Neural crest cell (in vitro differentiated cells): ENCODE results near the gene AGO4. TPM values are rescaled to one million over a fixed set of nuclear protein-coding genes. Genes with fewer than 3 reads are reported as not detected.

ENCODE experiments used
- DNase-seq: peaks from one replicate; pipeline ENCODE4 v3.0.0; 2021; ENCODE audit warnings: low read depth, mixed read lengths, low spot score
- H3K27ac Mint-ChIP-seq: one replicate; pipeline ENCODE4 v1.8.0; 2021; ENCODE audit warnings: mild to moderate bottlenecking, mixed read lengths; ENCODE audit not compliant: unreplicated experiment
- H3K27me3 Mint-ChIP-seq: 2 replicates; pipeline ENCODE4 v1.8.0; 2021; ENCODE audit warnings: low read depth, mild to moderate bottlenecking, mixed read lengths
- H3K36me3 Mint-ChIP-seq: 2 replicates; pipeline ENCODE4 v1.8.0; 2021; ENCODE audit warnings: low read depth, mild to moderate bottlenecking, mixed read lengths
- H3K4me1 Mint-ChIP-seq: 2 replicates; pipeline ENCODE4 v1.8.0; 2021; ENCODE audit warnings: mixed read lengths
- H3K4me3 Mint-ChIP-seq: one replicate; pipeline ENCODE4 v1.8.0; 2021; ENCODE audit warnings: mild to moderate bottlenecking, mixed read lengths
- H3K9me3 Mint-ChIP-seq: 2 replicates; pipeline ENCODE4 v1.8.0; 2021; ENCODE audit warnings: mixed read lengths
- total RNA-seq: library from RNA; stranded (reverse); gene quantifications from 2 replicates; pipeline ENCODE4 v1.2.1, GENCODE V29; 2021
- TF ChIP-seq, protein P1 (sequence below): fragments of 200-600 bp; sonication (generic); conservative IDR thresholded peaks from 2 replicates; pipeline ENCODE4 v1.5.0; 2021; ENCODE audit warnings: antibody characterized with exemption, mild to moderate bottlenecking

The AGO4 gene
- total RNA-seq, 1 donor from 2014 or later: 17.1 TPM

DNA sequence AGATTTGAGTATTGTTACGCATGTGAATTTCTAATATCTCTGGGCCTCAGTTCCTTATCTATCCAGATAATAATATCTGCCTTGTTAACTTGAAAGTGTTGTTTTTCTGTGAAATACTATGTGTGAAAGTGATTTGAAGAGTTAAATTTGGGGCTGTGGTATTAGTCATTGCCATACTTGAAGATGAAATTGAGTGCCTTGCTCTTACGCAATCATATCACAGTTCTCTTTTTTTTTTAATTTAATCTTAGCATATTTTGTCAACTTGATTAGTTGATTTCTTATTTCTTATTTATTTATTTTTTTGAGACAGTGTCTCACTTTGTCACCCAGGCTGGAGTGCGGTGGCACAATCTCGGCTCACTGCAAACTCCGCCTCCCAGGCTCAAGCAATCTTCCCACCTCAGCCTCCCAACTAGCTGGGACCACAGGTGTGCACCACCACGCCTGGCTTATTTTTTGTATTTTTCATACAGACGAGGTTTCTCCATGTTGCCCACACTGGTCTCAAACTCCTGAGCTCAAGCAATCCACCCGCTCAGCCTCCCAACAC, 31.0 kb downstream of the AGO4 start:
- Mint-ChIP-seq H3K27me3 (no peaks in the 10 kb centered on the region), H3K36me3 (peaks cover 21% of the 10 kb centered on the region), H3K27ac (no peak overlapping the region), H3K4me3 (no peak overlapping the region), H3K9me3 (no peaks in the 10 kb centered on the region), H3K4me1 (peaks cover 6% of the 10 kb centered on the region)
- DNase-seq: no peak
- TF ChIP-seq, protein P1, sequence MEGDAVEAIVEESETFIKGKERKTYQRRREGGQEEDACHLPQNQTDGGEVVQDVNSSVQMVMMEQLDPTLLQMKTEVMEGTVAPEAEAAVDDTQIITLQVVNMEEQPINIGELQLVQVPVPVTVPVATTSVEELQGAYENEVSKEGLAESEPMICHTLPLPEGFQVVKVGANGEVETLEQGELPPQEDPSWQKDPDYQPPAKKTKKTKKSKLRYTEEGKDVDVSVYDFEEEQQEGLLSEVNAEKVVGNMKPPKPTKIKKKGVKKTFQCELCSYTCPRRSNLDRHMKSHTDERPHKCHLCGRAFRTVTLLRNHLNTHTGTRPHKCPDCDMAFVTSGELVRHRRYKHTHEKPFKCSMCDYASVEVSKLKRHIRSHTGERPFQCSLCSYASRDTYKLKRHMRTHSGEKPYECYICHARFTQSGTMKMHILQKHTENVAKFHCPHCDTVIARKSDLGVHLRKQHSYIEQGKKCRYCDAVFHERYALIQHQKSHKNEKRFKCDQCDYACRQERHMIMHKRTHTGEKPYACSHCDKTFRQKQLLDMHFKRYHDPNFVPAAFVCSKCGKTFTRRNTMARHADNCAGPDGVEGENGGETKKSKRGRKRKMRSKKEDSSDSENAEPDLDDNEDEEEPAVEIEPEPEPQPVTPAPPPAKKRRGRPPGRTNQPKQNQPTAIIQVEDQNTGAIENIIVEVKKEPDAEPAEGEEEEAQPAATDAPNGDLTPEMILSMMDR: no peak

DNA sequence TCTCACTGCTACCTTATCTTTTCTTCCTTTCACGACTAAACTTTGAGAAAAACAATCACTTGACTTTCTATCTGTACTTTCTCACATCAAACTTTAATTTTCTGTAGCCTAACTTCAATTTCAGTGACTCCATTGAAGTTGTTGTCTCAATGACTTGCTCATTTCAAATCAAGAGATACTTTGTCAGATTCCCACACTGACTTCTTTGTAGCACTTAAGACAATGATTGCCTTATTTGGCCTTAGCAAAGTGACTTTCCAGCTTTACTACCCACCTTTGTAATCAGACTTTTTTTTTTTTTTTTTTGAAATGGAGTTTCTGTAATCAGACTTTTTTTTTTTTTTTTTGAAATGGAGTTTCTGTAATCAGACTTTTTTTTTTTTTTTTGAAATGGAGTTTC, 37.0 kb downstream of the AGO4 start:
- Mint-ChIP-seq H3K27me3 (no peaks in the 10 kb centered on the region), H3K4me1 (peaks cover 16% of the 10 kb centered on the region), H3K4me3 (no peak overlapping the region), H3K36me3 (peaks cover 2% of the 10 kb centered on the region), H3K9me3 (no peaks in the 10 kb centered on the region), H3K27ac (peak overlapping the region; percentile 94)
- TF ChIP-seq, protein P1: no peak
- no peak for DNase-seq

DNA sequence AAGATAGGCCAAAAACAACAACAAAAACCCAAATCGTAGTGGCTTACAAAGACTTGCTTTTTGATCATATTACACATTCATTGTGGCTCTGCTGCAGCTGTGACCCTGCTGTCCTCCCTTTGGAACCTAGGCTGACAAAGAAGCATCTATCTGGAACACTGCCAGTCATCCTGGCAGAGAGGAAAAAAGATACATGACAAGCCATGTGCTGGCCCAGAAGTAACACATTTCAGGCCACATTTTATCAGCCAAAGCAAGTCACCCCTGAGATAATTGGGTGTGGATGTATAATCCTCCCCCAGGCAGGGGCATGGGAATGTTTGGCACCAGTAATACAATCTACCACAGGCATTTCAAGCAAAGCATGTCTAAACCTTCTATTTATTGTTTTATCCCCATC, 38.0 kb downstream of the AGO4 start:
- Mint-ChIP-seq H3K9me3 (no peaks in the 10 kb centered on the region), H3K4me1 (peaks cover 16% of the 10 kb centered on the region), H3K27me3 (no peaks in the 10 kb centered on the region), H3K36me3 (peaks cover 2% of the 10 kb centered on the region), H3K4me3 (peak overlapping the region; percentile 5), H3K27ac (peak overlapping the region; percentile 43)
- TF ChIP-seq, protein P1: no peak
- no peak for DNase-seq

DNA sequence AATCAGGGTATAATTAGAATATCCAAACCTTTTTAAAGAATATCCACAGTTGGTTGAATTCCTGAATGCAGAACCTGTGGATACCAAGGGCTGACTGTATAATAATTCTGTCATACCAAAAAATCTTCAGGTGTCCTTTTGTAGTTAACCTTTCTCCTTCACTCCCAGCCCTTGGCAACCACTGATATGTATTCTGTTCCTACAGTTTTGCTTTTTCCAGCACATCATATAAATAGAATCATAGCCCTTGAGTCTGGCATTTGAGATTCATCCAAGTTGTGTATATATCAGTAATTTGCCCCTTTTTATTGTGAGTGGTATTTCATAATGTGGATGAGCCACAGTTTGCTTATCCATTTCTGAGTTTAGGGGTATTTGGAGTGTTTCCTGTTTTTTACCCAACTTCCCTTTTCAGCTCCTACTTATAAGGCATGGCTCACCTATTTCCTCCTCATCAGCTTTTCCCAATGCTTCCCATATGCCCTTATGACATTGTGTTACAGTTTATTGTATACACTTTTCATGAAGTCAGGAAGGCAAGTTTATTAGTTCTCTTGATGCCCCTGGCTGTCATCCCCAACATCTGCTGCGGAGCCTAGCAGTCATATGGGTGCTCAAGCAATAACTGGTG, 40.2 kb downstream of the AGO4 start:
- no peak overlapping the region for H3K4me3 Mint-ChIP-seq
- no peak overlapping the region for H3K27ac Mint-ChIP-seq
- no peaks in the 10 kb centered on the region for H3K9me3 Mint-ChIP-seq
- H3K36me3 Mint-ChIP-seq: peaks cover 2% of the 10 kb centered on the region
- DNase-seq: no peak
- TF ChIP-seq, protein P1: no peak
- H3K27me3 Mint-ChIP-seq: no peaks in the 10 kb centered on the region
- H3K4me1 Mint-ChIP-seq: peaks cover 16% of the 10 kb centered on the region

DNA sequence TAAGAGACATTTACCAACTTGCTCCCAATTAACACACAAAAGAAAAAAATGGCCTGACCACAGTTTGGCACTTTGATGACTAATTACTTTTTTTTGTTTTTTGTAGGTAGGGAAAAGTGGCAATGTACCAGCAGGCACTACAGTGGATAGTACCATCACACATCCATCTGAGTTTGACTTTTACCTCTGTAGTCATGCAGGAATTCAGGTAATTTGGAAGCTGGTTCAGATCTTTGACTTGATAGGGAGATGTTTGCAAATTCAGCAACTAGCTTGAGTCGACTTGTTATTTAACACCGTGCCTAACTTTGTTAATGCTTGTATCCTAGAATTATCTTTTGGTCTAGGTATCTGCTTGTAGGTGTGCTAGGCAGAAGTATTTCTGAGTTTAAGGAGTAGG, 42.2 kb downstream of the AGO4 start:
- Mint-ChIP-seq H3K4me3 (no peak overlapping the region), H3K9me3 (no peaks in the 10 kb centered on the region), H3K27me3 (no peaks in the 10 kb centered on the region), H3K36me3 (no peaks in the 10 kb centered on the region), H3K4me1 (peaks cover 14% of the 10 kb centered on the region), H3K27ac (no peak overlapping the region)
- DNase-seq: no peak
- TF ChIP-seq, protein P1: no peak
